Activated naive CD4-positive, alpha-beta T cell treated with anti-CD3 and anti-CD28 coated beads, Interleukin-2, amount 10 ng/mL, durations not matched to agents 7 days and 5 days (primary cell): Measurements from ENCODE around the gene PTPN22.
A peak's percentile ranks its signal among the peaks of the same experiment; 100 is the strongest.
"Not testable (repeated sequence)": the region's sequence is repeated elsewhere in the genome, so short reads cannot be mapped to it uniquely, and the experiment has no call there.

Source experiments
- CTCF ChIA-PET: fragments of 350-600 bp; sonication (Branson Sonifier 250); formaldehyde crosslinking; loops from one replicate; lab custom pipeline; 2021; ENCODE audit warnings: antibody characterized with exemption; lab: Charles Lee
- DNase-seq: peaks from one replicate; pipeline ENCODE4 v3.0.0-alpha.2; 2020
- H3K27ac Mint-ChIP-seq: one replicate; pipeline ENCODE4 v1.8.0; 2021; ENCODE audit warnings: mild to moderate bottlenecking, moderate library complexity, mixed read lengths
- H3K27me3 Mint-ChIP-seq: one replicate; pipeline ENCODE4 v1.8.0; 2021; ENCODE audit warnings: mild to moderate bottlenecking, mixed read lengths
- H3K36me3 Mint-ChIP-seq: one replicate; pipeline ENCODE4 v1.8.0; 2021; ENCODE audit warnings: mixed read lengths
- H3K4me1 Mint-ChIP-seq: one replicate; pipeline ENCODE4 v1.8.0; 2021; ENCODE audit warnings: mixed read lengths
- H3K4me3 Mint-ChIP-seq: one replicate; pipeline ENCODE4 v1.8.0; 2021; ENCODE audit warnings: mild to moderate bottlenecking, moderate library complexity, mixed read lengths
- H3K9me3 Mint-ChIP-seq: one replicate; pipeline ENCODE4 v1.8.0; 2021; ENCODE audit warnings: mixed read lengths

Gene PTPN22

GRCh38 chr1:113854234-113854633, 17.3 kb downstream of the PTPN22 start:
- Mint-ChIP-seq H3K4me3 (no peak overlapping the region), H3K4me1 (peaks cover 17% of the 10 kb centered on the region), H3K27ac (no peak overlapping the region), H3K36me3 (peaks cover 66% of the 10 kb centered on the region), H3K27me3 (no peaks in the 10 kb centered on the region), H3K9me3 (no peaks in the 10 kb centered on the region)
- CTCF ChIA-PET, result no interaction called here
- no peak for DNase-seq

DNA sequence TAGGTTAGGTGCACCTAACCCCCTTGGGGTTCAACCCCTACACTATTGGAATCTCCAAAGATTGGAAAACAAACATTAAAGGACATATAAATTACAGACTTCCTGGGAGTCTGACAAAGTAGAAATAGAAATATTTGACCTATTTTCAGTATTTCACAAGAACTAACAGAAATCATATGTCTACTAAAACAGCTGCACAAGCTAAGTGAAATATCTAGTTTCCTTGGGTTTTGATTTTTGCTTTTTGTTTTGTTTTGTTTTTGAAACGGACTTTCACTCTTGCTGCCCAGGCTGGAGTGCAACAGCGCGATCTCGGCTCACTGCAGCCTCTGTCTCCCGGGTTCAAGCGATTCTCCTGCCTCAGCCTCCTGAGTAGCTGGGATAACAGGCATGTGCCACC, 18.8 kb downstream of the PTPN22 start:
- H3K9me3 Mint-ChIP-seq, CTCF ChIA-PET, H3K4me3 Mint-ChIP-seq, DNase-seq, H3K27ac Mint-ChIP-seq, H3K27me3 Mint-ChIP-seq: not testable (repeated sequence)
- Mint-ChIP-seq H3K4me1 (peaks cover 13% of the 10 kb centered on the region), H3K36me3 (peaks cover 68% of the 10 kb centered on the region)

DNA sequence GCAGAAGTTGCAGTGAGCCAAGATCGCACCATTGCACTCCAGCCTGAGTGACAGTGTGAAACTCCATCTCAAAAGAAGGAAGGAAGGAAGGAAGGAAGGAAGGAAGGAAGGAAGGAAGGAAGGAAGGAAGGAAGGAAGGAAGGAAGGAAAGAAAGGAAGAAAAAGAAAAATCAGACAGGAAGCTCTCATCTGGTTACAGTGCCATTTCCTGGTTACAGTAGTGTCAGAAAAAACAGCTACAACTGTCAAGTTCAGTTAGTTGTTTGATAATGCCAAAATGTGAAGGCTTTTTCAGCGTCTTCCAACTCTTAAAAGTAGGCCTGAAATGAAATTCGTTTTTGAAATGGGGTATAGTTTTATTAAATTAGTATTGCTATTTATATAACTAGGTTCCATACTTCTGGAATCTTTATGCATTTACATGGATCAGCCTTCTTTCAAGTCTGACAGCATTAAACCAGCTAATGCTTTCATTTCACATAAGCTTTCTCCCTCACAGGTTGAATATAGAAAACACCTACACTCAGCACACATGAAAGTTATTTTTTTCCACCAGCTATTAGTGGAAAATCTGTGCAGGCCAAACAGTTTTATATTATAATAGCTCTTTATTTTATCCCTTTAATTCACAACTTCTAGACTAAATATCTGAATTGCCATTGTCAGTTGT, 21.2 kb downstream of the PTPN22 start:
- Mint-ChIP-seq H3K4me1 (peaks cover 13% of the 10 kb centered on the region), H3K36me3 (peaks cover 70% of the 10 kb centered on the region), H3K9me3 (peaks cover 5% of the 10 kb centered on the region), H3K27ac (peak overlapping the region; percentile 83), H3K4me3 (no peak overlapping the region), H3K27me3 (no peaks in the 10 kb centered on the region)
- CTCF ChIA-PET, result interaction anchor here (0.7 to 1.3 kb wide), 4 partner anchors 10 to 79 kb away, joined by 3 to 5 read pairs (median 3); partner anchors contain the start of gene HIPK1
- DNase-seq, result no peak

GRCh38 chr1:113849072-113849471, 22.4 kb downstream of the PTPN22 start:
- Mint-ChIP-seq H3K4me1 (peaks cover 13% of the 10 kb centered on the region), H3K27ac (no peak overlapping the region), H3K4me3 (no peak overlapping the region), H3K9me3 (peaks cover 5% of the 10 kb centered on the region), H3K27me3 (no peaks in the 10 kb centered on the region), H3K36me3 (peaks cover 63% of the 10 kb centered on the region)
- CTCF ChIA-PET, result interaction anchor here (0.7 kb wide), 1 partner anchor 14 kb away, joined by 3 read pairs; no protein-coding TSS in a partner anchor
- no peak for DNase-seq

GRCh38 chr1:113846391-113847035, 25.0 kb downstream of the PTPN22 start:
- peaks cover 5% of the 10 kb centered on the region for H3K9me3 Mint-ChIP-seq
- H3K27ac Mint-ChIP-seq, result no peak overlapping the region
- CTCF ChIA-PET, result no interaction called here
- peaks cover 65% of the 10 kb centered on the region for H3K36me3 Mint-ChIP-seq
- H3K4me1 Mint-ChIP-seq, result peaks cover 12% of the 10 kb centered on the region
- H3K27me3 Mint-ChIP-seq, result no peaks in the 10 kb centered on the region
- no peak for DNase-seq
- H3K4me3 Mint-ChIP-seq, result no peak overlapping the region

- H3K4me1 Mint-ChIP-seq, result peaks cover 6% of the 10 kb centered on the region
- no peak overlapping the region for H3K4me3 Mint-ChIP-seq
- H3K27me3 Mint-ChIP-seq, result no peaks in the 10 kb centered on the region
- peaks cover 54% of the 10 kb centered on the region for H3K36me3 Mint-ChIP-seq
- CTCF ChIA-PET, result interaction anchor here (0.8 to 2.5 kb wide), 10 partner anchors 24 to 126 kb away, joined by 3 to 32 read pairs (median 4); partner anchors contain the start of genes AP4B1, DCLRE1B and HIPK1
- H3K27ac Mint-ChIP-seq, result no peak overlapping the region
- no peaks in the 10 kb centered on the region for H3K9me3 Mint-ChIP-seq
- no peak for DNase-seq
These were observed 35.0 kb downstream of the PTPN22 start for GRCh38 chr1:113836534-113836933.

- peak; percentile 33 for DNase-seq
- no peaks in the 10 kb centered on the region for H3K27me3 Mint-ChIP-seq
- no peak overlapping the region for H3K27ac Mint-ChIP-seq
- H3K4me3 Mint-ChIP-seq, result no peak overlapping the region
- H3K4me1 Mint-ChIP-seq, result peaks cover 6% of the 10 kb centered on the region
- no peaks in the 10 kb centered on the region for H3K9me3 Mint-ChIP-seq
- CTCF ChIA-PET, result interaction anchor here (0.7 to 2.5 kb wide), 20 partner anchors 9 to 447 kb away, joined by 3 to 32 read pairs (median 4); partner anchors contain the start of genes AP4B1, DCLRE1B, HIPK1 and OLFML3
- H3K36me3 Mint-ChIP-seq, result peaks cover 55% of the 10 kb centered on the region
These were observed 35.7 kb downstream of the PTPN22 start for GRCh38 chr1:113835686-113836290.

DNA sequence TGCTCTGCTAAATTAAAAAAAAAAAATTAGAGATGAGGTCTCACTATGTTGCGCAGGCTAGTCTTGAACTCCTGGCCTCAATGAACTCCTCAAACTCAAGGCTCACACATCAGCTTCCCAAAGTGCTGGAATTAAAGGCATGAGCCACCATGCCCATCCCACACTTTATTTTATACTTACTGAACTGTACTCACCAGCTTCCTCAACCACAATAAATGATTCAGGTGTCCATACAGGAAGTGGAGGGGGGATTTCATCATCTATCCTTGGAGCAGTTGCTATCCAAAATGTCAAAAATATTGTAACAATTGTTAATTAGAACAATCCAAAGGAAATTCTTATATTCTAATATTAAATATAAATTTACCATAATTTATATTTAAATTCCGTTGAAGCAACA, 36.8 kb downstream of the PTPN22 start:
- H3K4me1 Mint-ChIP-seq, result peaks cover 6% of the 10 kb centered on the region
- H3K4me3 Mint-ChIP-seq, result no peak overlapping the region
- H3K36me3 Mint-ChIP-seq, result peaks cover 55% of the 10 kb centered on the region
- H3K27ac Mint-ChIP-seq, result no peak overlapping the region
- no peaks in the 10 kb centered on the region for H3K9me3 Mint-ChIP-seq
- CTCF ChIA-PET, result interaction anchor here (0.7 to 2.5 kb wide), 17 partner anchors 10 to 448 kb away, joined by 3 to 32 read pairs (median 4); partner anchors contain the start of genes AP4B1, DCLRE1B, HIPK1 and OLFML3
- H3K27me3 Mint-ChIP-seq, result no peaks in the 10 kb centered on the region
- DNase-seq, result no peak

DNA sequence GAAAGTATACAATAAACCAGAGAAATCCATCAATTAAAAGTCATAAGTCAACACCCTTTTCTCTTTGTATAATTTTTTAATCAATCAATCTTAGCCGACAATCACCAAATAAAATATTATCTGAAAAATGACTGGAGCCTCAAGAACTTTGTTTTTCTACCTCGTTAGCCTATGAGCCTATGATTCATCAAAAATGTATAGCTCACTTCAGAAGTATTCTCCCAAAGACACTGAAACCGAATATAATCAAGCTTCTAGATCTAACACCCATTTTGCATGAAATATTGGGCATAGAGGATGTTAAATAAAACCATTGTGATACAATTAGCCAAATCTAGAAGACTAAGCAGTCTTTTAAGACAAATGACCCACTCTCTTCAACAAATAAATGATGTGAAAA, 41.5 kb downstream of the PTPN22 start:
- DNase-seq, result no peak
- H3K27me3 Mint-ChIP-seq, result no peaks in the 10 kb centered on the region

GRCh38 chr1:113821916-113822315, 49.6 kb downstream of the PTPN22 start:
- Mint-ChIP-seq H3K9me3 (no peaks in the 10 kb centered on the region), H3K36me3 (peaks cover 53% of the 10 kb centered on the region), H3K27ac (no peak overlapping the region), H3K27me3 (no peaks in the 10 kb centered on the region), H3K4me3 (no peak overlapping the region), H3K4me1 (no peaks in the 10 kb centered on the region)
- no peak for DNase-seq
- CTCF ChIA-PET, result no interaction called here

More for the DNA sequence above, 41.5 kb downstream of the PTPN22 start:
- CTCF ChIA-PET, result no interaction called here
- H3K27ac Mint-ChIP-seq, result no peak overlapping the region
- no peaks in the 10 kb centered on the region for H3K9me3 Mint-ChIP-seq
- peaks cover 51% of the 10 kb centered on the region for H3K36me3 Mint-ChIP-seq
- H3K4me3 Mint-ChIP-seq, result no peak overlapping the region
- H3K4me1 Mint-ChIP-seq, result no peaks in the 10 kb centered on the region

DNA sequence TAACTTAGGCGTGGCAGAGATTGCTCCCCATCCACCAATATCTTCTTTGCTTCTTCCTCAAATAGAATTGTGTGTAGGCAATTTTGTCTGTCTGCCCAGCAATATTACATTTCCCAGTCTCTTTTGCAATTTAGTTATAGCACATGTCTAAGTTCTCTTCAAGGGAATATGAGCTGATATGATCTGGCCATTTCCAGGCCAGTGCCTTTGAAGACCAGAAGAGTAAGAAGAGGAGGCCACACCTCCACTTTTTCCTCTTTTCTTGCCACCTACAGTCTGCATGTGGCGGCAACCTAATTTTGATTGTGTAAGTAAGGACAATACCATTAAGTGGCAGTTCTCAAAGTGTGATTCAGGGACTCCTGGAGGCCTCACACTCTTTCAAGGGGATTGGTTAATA, 52.9 kb downstream of the PTPN22 start:
- Mint-ChIP-seq H3K36me3 (peaks cover 50% of the 10 kb centered on the region), H3K4me1 (no peaks in the 10 kb centered on the region), H3K4me3 (no peak overlapping the region), H3K27me3 (no peaks in the 10 kb centered on the region), H3K27ac (no peak overlapping the region), H3K9me3 (no peaks in the 10 kb centered on the region)
- CTCF ChIA-PET, result no interaction called here
- no peak for DNase-seq

DNA sequence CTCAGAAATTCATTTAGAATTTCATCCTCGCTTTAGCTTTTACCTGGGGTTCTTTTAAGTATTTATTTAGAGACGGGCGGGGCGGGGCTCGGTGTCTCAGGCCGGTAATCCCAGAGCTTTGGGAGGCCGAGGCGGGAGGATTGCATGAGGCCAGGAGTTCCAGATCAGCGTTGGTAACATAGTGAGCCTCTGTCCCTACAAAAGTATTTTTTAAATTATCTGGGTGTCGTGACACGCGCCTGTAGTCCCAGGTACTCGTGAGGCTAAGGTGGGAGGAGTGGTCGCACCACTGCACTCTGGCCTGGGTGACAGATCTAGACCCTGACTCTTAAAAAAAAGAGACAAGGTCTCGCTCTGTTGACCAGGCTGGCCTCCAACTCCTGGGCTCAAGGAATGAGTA, 58.3 kb downstream of the PTPN22 start:
- H3K4me3 Mint-ChIP-seq, result peak overlapping the region; percentile 47
- CTCF ChIA-PET, result no interaction called here
- H3K9me3 Mint-ChIP-seq, result no peaks in the 10 kb centered on the region
- peaks cover 29% of the 10 kb centered on the region for H3K4me1 Mint-ChIP-seq
- peaks cover 32% of the 10 kb centered on the region for H3K36me3 Mint-ChIP-seq
- H3K27me3 Mint-ChIP-seq, result peaks cover 4% of the 10 kb centered on the region
- no peak for DNase-seq
- H3K27ac Mint-ChIP-seq, result peak overlapping the region; percentile 96

DNA sequence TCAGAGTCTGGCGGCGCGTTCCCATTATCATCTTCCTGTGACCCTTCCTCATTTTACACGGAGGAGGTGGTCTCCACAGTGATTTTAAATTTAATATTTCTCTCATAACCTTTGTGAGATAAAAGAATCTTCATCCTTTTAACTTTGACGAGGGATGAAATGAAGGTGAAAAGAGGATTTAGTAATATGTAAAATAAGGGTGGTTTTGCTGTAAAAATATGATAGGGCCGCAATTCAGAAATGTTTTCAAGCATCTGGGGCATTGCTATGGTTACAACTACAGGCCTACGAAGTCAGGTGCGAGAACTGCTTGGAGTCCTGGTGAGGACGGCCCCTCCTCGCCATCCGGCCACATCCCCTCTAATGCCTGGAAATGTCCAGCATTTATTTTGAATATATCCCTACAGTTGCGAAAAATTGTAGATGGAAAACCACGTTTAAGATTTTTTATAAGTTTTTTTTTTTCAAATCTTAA, 58.8 kb downstream of the PTPN22 start:
- H3K36me3 Mint-ChIP-seq, result peaks cover 34% of the 10 kb centered on the region
- no peaks in the 10 kb centered on the region for H3K9me3 Mint-ChIP-seq
- H3K27ac Mint-ChIP-seq, result peak overlapping the region; percentile 96
- peak overlapping the region; percentile 96 for H3K4me3 Mint-ChIP-seq
- DNase-seq, result peak; percentile 26
- CTCF ChIA-PET, result interaction anchor here (1.9 kb wide), 1 partner anchor 118 kb away, joined by 4 read pairs; no protein-coding TSS in a partner anchor
- H3K27me3 Mint-ChIP-seq, result peaks cover 4% of the 10 kb centered on the region
- peaks cover 32% of the 10 kb centered on the region for H3K4me1 Mint-ChIP-seq
